COR-L47 (cell line): Measurements from ENCODE around the gene CA5A.
"Not testable (repeated sequence)": the region's sequence is repeated elsewhere in the genome, so short reads cannot be mapped to it uniquely, and the experiment has no call there.

Source experiments
- DNase-seq: peaks from one replicate; lab custom pipeline; 2025; lab: John Stamatoyannopoulos, UW

Gene CA5A

GRCh38 chr16:87922250-87922871 lies 14.0 kb downstream of the CA5A start:
- no peak for DNase-seq

GRCh38 chr16:87921236-87921773 lies 15.0 kb downstream of the CA5A start:
- no peak for DNase-seq

- DNase-seq, result no peak
Observed at GRCh38 chr16:87919681-87919994, 16.7 kb downstream of the CA5A start.

- DNase-seq, result no peak
Observed at GRCh38 chr16:87918866-87919680, 17.3 kb downstream of the CA5A start.

GRCh38 chr16:87918338-87918737 lies 18.0 kb downstream of the CA5A start:
- no peak for DNase-seq

GRCh38 chr16:87917503-87917902 lies 18.8 kb downstream of the CA5A start:
- DNase-seq, result no peak

GRCh38 chr16:87914812-87915211 lies 21.5 kb downstream of the CA5A start:
- DNase-seq, result no peak

GRCh38 chr16:87914021-87914725 lies 22.2 kb downstream of the CA5A start:
- not testable (repeated sequence) for DNase-seq

GRCh38 chr16:87912691-87913090 lies 23.6 kb downstream of the CA5A start:
- DNase-seq, result not testable (repeated sequence)

GRCh38 chr16:87911106-87911763 lies 25.1 kb downstream of the CA5A start:
- peak; percentile 85 for DNase-seq

- DNase-seq, result peak; percentile 66
Observed at GRCh38 chr16:87909203-87909935, 27.0 kb downstream of the CA5A start.

GRCh38 chr16:87908101-87908500 lies 28.2 kb downstream of the CA5A start:
- not testable (repeated sequence) for DNase-seq

- DNase-seq, result not testable (repeated sequence)
Observed at GRCh38 chr16:87905521-87905920, 30.8 kb downstream of the CA5A start.

- DNase-seq, result not testable (repeated sequence)
Observed at GRCh38 chr16:87904963-87905362, 31.4 kb downstream of the CA5A start.

- DNase-seq, result not testable (repeated sequence)
Observed at GRCh38 chr16:87900489-87900888, 35.8 kb downstream of the CA5A start.

- no peak for DNase-seq
Observed at GRCh38 chr16:87897521-87898505, 38.5 kb downstream of the CA5A start.

GRCh38 chr16:87896924-87897520 lies 39.3 kb downstream of the CA5A start:
- DNase-seq, result not testable (repeated sequence)

GRCh38 chr16:87896176-87896890 lies 40.0 kb downstream of the CA5A start:
- not testable (repeated sequence) for DNase-seq

- DNase-seq, result no peak
Observed at GRCh38 chr16:87895641-87896141, 40.6 kb downstream of the CA5A start.
